Thoracic aorta (tissue), 2 donors: ENCODE results near the gene TRABD. TPM values are rescaled to one million over a fixed set of nuclear protein-coding genes. Genes with fewer than 3 reads are reported as not detected.
"Not testable (repeated sequence)": the region's sequence is repeated elsewhere in the genome, so short reads cannot be mapped to it uniquely, and the experiment has no call there.

ENCODE experiments used
- ATAC-seq: fragments of 150-250 bp; one replicate; pipeline ENCODE4 v1.8.0; 2017; ENCODE audit warnings: low read depth; ENCODE audit not compliant: insufficient number of reproducible peaks, low FRiP score
- DNase-seq: peaks from one replicate; pipeline ENCODE4 v3.0.0-alpha.2; 2020; ENCODE audit warnings: low spot score
- H3K27ac ChIP-seq, 2 donors: fragments of 200-600 bp; sonication (generic); 1 replicate in 1 of 2; 2 replicates in 1 of 2; pipeline ENCODE4 v1.5.1; 2016; ENCODE audit warnings: mild to moderate bottlenecking in 2 of 2, moderate library complexity in 2 of 2
- H3K27me3 ChIP-seq: fragments of 200-600 bp; sonication (generic); replicated peaks from 2 replicates; pipeline ENCODE4 v1.6.0; 2016; ENCODE audit warnings: mild to moderate bottlenecking; ENCODE audit not compliant: insufficient read depth
- H3K36me3 ChIP-seq: fragments of 200-600 bp; sonication (generic); one replicate; pipeline ENCODE4 v1.5.1; 2016
- H3K4me1 ChIP-seq, 2 donors: fragments of 200-600 bp; sonication (generic); 1 replicate in 1 of 2; 2 replicates in 1 of 2; pipeline versions ENCODE4 v1.5.1 to v1.6.0; 2016; ENCODE audit warnings: low read depth in 2 of 2, mild to moderate bottlenecking in 1 of 2; ENCODE audit not compliant: control insufficient read depth in 1 of 2
- H3K4me3 ChIP-seq: fragments of 200-600 bp; sonication (generic); 2 replicates; pipeline ENCODE4 v1.5.1; 2016; ENCODE audit warnings: mild to moderate bottlenecking
- H3K9me3 ChIP-seq: fragments of 200-600 bp; sonication (generic); 2 replicates; pipeline ENCODE4 v1.5.1; 2016
- CTCF ChIP-seq: fragments of 200-600 bp; sonication (generic); IDR thresholded peaks from one replicate; pipeline ENCODE4 v1.5.1; 2019; ENCODE audit warnings: antibody characterized with exemption
- total RNA-seq, 2 donors: library from RNA; depleted of rRNA; stranded (reverse); fragments of >200 nt; gene quantifications; one replicate each; pipeline versions ENCODE4 v1.1.0 to v1.2.3, GENCODE V29; 2016

The TRABD gene
- total RNA-seq, 2 donors from 2014 or later: 31.7 to 40.6 TPM

DNA sequence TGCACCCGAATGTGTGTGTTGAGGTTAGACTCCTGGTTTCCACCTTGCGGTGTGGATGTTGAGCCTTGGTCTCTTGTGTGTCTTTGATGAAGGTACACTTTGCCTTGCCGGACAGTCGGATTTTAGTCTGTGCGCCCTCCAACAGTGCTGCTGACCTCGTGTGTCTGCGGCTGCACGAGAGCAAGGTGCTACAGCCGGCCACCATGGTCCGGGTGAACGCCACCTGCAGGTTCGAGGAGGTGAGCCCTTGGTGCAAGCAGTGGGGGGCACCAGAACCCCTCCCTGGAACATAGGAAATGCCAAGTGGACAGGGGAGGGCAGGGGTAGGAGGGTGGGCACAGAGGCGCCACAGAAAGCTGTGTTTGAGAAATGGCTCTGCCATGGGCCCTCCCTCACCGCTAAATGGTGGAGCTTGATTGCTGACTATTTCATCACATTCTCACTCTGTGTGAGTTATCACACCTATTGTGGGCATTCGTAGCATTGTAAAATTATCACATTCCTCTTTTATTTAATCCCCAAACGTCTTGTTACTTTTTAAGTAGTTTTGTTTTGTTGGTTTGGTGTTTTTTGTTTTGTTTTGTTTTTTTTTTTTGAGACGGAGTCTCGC is 41.6 kb upstream of the TRABD start:
- no peak for TF ChIP-seq CTCF
- Histone ChIP-seq H3K4me1 (peaks cover 4 to 14% of the 10 kb centered on the region in 2 donors), H3K27me3 (no peaks in the 10 kb centered on the region), H3K9me3 (no peaks in the 10 kb centered on the region), H3K27ac (no peak overlapping the region), H3K36me3 (no peaks in the 10 kb centered on the region), H3K4me3 (no peak overlapping the region)
- ATAC-seq: no peak
- no peak for DNase-seq

DNA sequence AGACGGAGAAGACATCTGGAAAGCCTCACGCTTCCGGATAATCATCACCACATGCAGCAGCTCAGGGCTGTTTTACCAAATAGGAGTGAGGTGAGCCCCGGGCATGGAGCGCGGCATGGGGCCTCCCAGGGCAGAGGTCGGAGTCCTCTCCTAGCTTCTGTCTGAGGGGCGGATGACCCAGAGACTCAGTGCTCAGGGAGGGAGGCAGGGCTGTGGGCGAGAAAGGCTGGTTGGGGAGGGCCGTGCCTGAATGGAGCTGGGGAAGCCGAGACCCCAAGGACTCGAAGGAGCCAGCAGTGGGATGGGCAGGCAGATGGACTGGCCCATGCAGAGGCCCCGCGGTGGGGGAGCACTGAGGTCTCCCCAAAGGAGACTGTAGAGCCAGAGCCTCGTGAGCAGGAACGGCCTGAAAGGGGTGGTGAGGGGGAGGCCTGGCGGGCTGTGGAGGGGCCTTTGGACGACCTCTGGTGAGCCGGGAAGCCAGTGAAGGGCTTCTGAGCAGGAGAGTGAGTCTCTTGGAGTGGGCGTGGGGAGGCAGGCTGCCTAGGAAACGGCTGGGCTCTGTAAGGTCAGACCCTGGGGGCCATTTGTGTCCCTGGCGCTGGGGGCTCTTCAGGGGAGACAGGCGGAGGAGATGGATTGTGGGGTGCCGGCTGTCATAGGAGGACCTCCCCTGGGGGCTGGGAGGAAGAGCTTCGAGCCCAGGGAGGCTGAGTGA is 39.8 kb upstream of the TRABD start:
- TF ChIP-seq CTCF: no peak
- no peaks in the 10 kb centered on the region for H3K36me3 ChIP-seq
- H3K4me1 ChIP-seq: peaks cover 4 to 14% of the 10 kb centered on the region in 2 donors
- H3K9me3 ChIP-seq: no peaks in the 10 kb centered on the region
- DNase-seq: no peak
- no peak overlapping the region for H3K27ac ChIP-seq
- H3K4me3 ChIP-seq: no peak overlapping the region
- ATAC-seq: no peak
- no peaks in the 10 kb centered on the region for H3K27me3 ChIP-seq

DNA sequence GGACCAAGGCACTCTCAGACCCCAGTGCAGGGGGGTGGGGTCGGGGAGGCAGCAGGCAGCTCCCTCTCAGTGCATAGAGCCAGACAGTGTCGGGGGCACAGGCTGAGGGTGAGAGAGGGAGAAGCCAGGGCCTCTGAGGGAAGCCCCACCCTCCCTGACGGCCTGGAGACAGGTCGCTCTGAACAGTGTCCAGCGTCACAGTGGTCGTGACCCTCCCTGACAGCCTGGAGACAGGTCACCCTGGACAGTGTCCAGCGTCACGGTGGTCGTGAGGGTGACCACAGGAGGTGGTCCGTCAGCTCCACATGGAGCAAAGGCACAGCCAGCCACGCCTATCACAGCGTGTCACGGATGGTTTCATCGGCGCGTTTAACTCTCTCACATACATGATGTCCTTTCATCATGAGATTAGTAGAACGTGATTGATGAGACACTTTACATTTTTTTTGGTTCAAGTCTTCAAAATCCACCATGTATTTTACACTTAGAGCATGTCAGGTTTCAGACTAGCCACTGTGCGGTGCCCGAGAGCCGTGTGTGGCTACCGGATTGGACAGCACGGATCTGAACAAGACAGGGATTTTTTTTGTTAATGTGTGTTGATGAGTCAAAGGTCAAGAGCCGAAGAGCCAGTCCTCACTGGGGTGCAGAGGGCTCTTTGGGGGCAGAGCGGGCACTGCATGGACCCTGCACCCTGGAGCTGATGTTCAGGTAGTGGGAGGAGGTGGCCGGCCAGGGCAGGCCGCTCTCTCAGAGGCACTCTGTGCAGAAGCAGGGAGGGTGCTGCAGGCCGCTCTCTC is 39.1 kb upstream of the TRABD start:
- DNase-seq (no peak), ATAC-seq (no peak)
- H3K4me1 ChIP-seq: peaks cover 3 to 6% of the 10 kb centered on the region in 2 donors
- TF ChIP-seq CTCF: peak; percentile 51
- H3K27ac ChIP-seq: no peak overlapping the region
- H3K4me3 ChIP-seq: no peak overlapping the region
- no peaks in the 10 kb centered on the region for H3K36me3 ChIP-seq
- H3K27me3 ChIP-seq: no peaks in the 10 kb centered on the region
- H3K9me3 ChIP-seq: no peaks in the 10 kb centered on the region

- not testable (repeated sequence) for H3K27me3 ChIP-seq, DNase-seq, H3K27ac ChIP-seq, H3K9me3 ChIP-seq, ATAC-seq, H3K36me3 ChIP-seq, H3K4me1 ChIP-seq, H3K4me3 ChIP-seq
Observed at GRCh38 chr22:50147258-50148165, 38.2 kb upstream of the TRABD start.

DNA sequence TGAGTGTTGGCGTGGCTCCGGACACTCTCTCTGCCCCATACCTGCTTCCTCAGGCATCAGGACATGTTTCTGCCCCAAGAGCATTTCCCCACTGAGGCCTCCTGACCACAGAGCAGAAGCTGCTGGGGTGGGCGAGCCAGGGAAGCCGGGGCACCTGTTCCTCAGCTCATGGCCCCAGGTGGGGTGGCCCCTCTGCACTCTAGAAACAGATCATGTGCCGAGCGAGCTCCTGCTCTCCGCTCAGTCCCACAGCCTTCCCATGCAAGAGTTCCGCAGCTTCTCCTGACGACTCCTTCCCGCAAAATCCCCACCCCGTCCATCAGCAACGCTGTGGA is 37.6 kb upstream of the TRABD start:
- no peak for TF ChIP-seq CTCF
- no peak overlapping the region for H3K27ac ChIP-seq
- DNase-seq: no peak
- H3K36me3 ChIP-seq: no peaks in the 10 kb centered on the region
- no peak for ATAC-seq
- no peaks in the 10 kb centered on the region for H3K27me3 ChIP-seq
- no peaks in the 10 kb centered on the region for H3K9me3 ChIP-seq
- H3K4me3 ChIP-seq: no peak overlapping the region
- H3K4me1 ChIP-seq: no peaks in the 10 kb centered on the region
